Right renal pelvis (tissue), 4 donors: Measurements from ENCODE around the gene UBQLN4. TPM values are rescaled to one million over a fixed set of nuclear protein-coding genes. Genes with fewer than 3 reads are reported as not detected.
A peak's percentile ranks its signal among the peaks of the same experiment; 100 is the strongest.

Experiments
- DNase-seq, 4 donors: peaks; one replicate each; pipeline ENCODE4 v3.0.0-alpha.2; 2013; ENCODE audit warnings: low read depth in 4 of 4, low spot score in 3 of 4, missing footprints in 1 of 4
- polyA plus RNA-seq, 4 donors: library from polyadenylated mRNA; unstranded; fragments of 120-200 nt; gene quantifications; one replicate each; pipeline ENCODE4 v1.2.1, GENCODE V29; 2013; ENCODE audit not compliant: insufficient read length in 4 of 4

UBQLN4 gene
- 10 to 100 TPM; 48.6 to 56.0 (median 52.2) TPM for polyA plus RNA-seq

DNA sequence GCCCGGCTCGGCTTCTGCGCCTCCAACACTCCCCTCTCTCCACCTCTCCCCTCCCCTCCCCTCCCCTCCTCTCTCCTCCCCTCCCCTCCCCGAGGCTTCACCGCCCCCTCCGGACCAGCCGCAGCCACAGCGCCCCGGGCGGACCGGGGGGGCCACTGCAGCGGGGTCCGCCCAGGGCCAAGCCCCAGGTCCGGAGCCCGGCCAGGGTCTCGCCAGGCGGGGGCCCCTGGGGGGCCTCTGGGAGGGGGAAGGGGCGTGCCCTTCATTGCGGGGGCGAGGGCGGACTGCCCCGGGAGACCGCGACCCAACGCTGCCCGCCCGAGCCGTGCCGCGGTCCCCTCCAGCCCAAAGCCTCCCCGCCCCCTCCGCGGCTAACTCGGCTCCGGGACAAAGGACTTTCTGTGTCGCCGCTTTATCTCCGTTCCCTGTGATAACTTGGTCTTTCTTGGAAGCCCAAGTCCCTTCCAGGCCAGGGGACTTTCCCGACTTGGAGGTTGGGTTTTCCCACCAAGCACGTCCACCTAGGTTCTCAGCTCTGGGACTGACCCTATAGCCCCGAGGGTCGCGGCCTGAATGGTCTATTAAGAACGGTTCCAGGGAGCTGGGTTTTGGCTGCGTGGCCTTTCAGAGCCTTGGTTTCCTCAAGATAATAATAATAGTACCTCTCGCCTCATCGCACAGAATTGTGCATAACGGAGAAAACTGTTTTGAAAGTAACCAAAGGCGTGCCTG lies at the start of gene UBQLN4:
UBQLN4 (minus strand) TSS at position 31 of the 732 bp plus-strand sequence. CDS start 97 bp downstream, outside the sequence.
- peak; percentile 68 to 76 (median 72) for DNase-seq

DNA sequence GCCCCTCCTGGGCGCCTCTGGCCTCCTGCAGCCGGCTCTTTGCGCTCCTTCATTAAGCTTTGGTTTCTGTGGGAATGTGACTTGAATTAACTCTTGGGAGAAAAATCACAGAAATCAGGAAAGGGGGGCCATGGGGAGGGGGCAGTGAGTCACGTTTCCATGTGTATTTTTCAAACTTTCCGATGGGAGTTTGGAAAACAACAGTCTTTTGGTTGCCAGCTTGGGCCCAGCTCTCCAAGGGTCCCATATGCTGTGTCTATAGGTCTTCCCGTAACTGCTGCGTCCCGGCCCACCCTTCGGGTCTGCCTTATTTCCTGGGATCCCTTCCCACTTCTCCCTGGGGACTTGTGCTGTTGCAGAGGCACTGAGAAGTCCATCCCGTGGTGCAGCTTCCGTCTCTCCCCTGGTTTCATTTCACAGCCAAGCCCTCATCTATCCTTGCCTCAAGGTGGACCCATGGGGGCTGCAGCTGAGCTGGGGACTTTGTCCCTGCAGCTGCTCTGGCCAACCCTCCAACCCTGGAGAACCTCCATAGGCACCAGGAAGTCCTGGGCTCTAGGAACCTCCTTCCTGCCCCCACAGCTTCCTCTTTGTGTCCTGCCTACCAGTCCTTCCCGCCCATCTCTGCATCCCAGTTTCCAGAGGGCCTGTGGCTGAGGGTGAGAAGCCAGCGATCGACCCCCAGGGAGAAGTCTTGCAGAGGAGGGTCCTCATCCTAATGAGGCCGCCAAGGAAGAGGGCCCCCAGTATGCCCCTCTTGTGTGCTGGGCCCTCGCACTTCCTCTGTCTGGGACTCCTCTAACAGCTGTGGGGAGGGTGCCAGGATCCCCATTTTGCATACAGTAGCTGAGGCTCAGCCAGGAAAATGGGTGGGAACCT lies 49.3 kb upstream of the UBQLN4 start:
- no peak for DNase-seq

DNA sequence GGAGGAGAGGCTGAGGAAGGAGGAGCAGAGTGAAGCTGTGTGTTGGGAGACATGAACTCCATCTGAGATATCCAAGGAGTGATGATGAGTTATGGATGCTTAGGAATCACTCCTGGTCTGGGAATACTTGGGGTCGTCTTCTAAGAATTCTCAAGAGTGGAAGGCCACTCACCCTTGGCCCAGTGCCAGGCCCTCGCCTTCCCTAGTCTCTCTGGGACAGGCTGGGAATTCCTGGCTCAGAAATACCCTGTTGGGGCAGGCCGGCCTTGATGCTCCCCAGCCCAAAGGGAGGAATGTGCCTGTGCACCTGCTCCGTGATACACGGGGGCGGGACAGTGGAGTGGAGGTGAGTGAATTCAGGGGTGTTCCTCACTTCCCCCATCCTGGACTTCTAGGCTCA lies 48.3 kb upstream of the UBQLN4 start:
- no peak for DNase-seq

DNA sequence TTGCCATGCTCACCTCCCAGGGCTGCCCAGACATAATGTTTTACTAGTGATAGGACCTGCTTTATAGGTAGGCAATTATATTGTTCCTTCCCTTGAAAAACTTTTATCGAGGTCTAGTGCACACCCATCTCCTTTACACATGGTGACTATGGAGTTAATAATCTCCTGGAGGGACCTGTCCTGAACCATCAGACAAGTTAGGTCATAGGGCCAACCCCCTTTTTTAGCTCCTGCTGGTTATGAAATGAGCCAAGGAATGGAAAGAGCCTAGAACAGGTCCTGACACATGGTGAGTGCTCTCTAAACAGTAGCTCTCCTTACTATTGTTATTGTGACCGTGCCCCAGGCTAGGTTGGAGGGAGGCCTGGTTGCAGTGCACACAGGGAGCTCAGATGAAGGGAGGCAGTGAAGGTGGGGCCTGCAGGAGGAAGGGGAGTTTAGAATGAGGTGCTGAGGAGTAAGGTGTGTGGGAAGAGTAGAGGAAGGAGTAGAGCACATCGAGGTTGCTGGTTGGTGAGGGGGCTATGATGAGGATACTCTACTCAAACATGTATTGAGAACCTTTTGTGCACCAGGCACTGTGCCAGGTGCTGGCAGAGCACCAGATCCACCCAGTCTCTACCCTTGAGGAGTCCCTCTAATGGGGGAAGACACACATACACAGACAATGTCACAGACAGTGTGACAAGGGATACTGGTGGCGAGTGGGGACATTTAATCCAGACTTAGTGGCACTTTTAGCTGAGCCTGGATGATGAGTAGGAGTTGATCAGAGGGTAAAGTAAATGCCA lies 46.8 kb upstream of the UBQLN4 start:
- DNase-seq: no peak

DNA sequence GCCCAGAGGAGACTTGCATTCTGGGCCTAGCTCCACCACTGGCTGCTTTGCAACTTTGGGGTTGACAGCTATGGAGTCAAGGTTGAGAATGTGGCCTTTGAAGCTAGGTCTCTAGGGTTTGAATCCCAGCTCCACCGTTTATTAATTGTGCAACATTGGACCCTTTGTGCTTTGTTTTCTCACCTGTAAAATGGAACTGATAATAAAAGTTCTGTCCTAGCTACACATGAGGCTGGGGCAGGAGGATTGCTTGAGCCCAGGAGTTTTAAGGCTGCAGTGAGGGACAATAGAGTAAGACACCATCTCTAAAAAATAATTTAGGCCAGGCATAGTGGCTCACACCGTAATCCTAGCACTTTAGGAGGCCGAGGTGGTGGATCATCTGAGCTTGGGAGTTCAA lies 45.7 kb upstream of the UBQLN4 start:
- DNase-seq: no peak

DNA sequence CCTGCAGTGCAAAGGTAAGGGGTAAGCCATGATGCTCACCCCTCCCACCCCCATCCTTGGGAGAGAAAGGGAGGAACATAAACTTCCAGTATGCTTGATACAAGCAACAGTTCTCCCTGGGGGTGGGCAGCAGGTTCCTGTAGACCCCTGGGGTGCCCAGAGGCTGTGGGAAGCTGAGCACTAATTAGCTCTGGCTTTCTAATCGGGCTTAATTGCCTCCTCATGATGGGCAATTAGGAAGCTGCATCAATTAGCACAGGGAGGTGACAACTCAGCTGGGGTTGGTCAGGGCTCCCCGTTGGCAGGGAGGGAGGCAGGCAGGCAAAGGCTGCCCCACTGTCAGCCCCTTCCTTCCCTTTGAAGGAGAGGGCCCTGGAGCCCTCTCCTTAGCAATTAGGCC lies 45.2 kb upstream of the UBQLN4 start:
- DNase-seq: no peak

DNA sequence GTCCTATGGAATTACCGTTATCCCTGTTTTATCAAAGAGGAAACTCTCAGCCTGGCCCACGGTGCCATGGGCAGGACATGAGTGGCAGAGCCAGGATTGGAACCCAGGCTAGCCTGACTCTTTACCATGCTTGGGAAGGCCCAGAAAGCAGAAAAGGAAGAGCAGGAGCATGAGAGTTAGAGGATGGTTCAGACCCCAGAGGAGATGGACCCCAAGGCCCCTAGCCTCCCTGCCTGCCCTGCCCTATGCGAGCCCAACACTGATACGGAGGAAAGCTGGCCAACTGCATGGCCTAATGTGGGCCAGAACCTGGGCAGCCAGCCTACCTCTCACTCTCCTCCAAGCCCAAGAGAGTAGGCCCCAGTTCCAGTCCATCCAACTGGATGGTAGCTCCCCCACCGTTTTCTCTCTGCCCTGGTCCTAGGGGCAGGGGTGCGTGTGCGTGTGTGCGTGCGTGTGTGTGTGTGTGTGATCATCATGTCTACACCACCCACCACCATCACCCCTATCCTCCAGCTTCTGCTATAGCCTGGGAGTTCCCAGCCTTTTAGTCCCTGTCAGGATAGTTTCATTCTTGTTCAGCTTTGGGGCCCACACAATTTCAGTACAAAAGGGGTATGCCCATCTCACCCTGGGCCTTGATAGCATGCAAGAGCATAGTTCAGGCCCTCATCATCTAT lies 44.0 kb upstream of the UBQLN4 start:
- no peak for DNase-seq

DNA sequence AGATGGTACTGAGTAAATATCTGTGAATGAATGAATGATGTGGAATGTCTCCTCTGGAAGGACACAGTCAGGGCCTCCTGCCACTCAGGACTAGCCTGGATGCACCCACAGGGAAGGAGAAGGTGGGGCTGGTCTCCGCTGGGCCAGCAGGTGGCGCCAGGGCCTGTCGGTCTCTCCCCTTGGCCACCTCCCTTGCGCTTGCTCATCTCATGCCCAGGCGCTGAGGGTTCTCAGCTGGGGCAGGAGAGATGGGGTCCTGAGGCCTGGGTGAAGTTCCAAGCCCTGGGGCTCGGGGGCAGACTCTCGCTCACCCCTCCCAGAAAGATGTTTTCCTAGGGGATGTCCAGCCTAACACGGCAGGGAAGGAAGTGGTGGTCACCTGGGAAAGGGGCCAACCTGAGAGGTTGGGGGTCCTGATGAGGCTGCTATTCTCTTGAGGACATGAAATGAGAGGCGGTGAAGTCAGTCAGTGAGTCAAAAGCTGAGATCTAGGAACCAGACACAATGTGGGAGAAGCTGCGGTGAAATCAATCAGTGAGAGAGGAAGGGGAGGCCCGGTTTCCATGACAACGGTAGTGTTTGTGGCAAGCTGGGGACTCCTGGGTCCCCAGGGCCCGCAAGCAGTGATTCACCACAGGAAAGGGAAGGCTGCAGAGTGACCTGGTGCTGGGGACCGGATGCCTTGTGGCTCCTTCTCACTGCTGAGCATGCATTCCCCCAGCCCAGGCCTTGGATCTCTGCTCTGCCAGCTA lies 43.2 kb upstream of the UBQLN4 start:
- no peak for DNase-seq

DNA sequence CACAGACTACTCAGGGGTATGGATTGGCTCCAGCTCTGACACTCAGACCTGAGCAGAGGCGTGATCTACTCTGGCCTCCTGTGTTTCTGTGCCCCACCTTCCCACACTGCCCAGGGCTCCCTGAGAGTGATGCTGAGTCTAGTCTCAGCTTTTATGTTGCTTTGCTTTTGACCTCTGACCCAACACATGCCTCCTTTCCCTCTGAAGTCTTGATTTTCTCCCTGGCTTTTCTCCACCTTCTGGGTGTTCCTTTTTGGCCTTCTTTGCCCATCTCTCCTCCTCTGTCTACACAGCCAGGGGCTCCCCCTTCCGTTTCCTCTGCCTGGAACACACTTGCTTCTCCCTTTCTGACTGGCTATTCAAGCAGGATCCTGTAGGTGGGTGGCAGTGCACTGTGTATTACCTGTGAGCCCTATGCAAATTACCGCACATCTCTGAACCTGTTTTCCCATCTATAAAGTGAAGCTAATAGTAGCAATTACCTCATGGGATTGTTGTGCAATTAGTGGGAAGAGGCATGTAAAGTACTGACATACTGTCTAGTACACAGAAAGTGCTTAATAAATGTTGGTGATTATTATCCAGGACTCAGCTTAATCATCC lies 42.4 kb upstream of the UBQLN4 start:
- DNase-seq: no peak

DNA sequence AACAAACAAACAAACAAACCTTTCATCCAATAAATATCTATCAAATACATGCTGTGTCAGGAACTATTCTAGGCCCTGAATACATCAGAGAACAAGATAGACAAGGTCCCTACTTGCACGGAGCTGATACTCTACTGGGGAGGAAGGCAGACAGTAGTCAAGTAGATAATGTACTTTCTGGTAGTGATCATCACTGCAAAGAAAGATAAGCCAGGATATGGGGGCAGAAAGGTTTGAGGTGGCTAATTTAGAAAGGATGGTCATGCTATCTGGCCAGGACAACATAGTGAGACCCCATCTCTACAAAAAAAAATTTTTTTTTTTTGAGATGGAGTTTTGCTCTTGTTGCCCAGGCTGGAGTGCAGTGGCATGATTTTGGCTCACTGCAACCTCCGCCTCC lies 38.0 kb upstream of the UBQLN4 start:
- no peak for DNase-seq

DNA sequence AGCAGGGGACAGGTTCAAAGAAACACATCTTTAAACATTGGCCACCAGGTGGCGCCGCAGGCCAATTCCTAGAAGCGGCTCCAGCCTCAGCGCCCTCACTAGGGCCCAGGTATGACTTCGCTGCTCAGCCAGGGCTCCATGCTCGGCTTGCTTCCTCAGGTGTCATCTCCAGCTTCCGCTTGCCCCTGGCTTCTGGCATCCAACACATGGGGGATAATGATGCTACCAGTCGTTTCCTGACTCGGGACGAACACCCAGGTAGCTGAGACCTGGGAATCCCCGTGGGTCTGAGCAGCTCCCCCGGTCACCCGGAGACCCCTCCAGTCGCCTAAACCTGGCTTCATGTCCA lies 37.2 kb upstream of the UBQLN4 start:
- no peak for DNase-seq

DNA sequence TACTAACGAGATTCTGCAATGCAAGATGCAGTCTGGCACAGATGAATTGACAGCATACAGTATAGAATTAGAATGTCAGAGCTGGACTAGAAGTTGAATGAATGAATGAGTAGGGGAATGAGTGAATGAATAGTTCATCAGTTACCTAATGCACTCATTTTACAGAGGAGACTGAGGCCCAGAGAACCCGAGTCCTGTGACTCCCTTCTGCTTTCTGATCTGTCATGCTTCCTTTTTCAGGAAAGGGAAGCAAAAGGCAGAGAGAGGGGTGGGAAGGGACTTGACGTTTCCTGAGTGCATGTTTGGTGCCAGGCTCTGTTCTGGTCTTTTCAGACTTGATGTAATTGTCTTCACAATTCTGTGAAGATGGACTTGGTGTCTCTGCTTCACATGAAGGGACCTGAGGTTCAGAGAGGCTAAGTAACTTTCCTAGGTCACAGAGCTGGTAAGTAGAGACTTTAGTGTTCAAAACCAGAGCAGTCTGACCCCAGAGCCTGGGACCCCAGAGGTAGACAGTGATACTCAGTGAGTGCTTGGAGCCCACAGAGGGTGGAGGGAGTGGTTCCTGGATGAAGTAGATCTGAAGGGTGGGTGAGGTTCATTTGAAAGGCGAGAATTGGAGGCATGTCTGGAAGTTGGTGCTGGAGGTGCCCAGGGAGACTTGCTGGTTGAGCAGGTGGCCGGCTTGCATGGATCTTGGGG lies 36.7 kb upstream of the UBQLN4 start:
- no peak for DNase-seq

DNA sequence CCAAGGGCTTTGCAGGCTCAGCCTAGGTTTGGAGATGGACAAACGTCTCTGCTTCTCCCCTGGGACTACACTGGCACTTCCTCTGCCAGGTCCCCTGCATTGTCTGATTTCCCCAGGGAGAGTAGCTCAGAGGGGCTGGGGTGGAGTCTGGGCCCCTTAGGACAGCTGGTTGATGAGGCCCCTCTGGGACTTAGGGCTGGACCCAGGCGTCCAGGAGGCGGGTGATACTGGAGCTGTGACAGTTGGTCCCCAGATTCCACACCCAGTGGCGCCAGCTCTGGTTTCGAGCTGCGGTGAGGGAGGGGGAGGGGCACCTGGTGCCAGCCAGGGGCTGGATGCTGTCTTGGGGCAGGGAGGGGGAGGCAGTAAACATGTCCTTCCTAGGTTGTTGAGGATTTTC lies 36.1 kb upstream of the UBQLN4 start:
- no peak for DNase-seq

DNA sequence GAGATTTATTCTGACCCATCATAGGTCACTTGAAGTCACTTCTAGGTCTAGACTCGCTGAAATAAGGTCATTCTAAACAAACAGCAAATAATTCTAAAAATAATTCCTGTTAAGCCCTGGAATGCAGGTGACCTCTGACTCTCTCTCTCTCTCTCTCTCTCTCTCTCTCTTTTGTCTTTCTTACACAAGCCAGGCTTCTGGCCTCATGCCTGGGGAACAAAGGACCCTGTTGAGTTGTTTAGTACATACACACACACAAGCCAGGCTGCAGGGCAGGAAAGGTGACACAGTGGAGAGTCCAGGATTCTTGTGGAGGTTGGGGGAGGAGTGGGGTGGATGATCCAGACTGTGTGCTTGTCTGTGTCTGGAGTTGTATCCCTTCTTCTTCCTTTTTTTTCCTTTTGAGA lies 32.7 kb upstream of the UBQLN4 start:
- DNase-seq: no peak

DNA sequence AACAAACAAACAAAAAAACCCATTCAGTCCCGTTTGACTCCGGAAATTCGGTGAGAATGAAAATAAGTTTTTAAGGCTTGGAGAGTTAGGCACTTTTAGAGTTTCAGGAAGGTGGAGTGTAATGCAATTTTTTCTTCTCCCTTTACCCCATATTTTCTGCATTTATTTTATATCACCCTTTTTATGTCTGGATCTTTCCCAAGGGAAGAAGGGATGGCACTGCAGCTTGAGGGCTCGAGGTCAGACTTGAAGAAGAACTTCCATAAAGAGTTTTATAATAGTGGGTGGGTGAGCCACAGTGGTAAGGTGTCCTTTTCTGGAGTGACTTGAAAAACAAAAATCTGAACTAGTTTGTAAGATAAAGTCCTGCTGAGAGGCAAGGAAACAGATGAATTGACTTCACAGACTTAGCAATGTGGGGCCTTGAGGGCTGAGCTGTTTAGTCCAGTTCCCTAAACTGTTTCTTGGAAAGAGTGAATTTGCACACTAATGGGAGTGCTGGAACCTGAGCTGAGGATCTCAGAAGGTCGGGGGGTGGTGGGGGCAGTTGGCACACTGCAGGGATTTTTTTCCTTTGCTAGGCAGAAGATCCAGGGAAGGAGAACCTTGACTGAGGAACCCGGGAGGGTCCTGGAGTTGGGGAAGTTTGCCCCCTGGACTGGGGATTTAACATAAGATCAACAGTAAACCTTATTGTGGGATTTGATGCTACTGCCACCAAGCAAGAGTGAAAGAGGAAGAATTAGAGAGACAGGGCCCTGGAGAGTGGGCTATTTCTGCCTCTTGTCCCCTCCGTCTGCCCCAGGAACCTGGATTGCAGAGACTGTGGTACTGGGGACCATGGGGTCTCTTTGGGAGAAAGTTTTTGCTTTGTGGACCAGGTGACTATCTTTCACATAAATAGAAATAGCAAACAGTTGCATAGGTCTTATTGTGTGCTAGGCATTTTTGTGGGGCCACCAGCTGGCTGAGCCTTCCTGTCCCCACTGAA lies 30.5 kb upstream of the UBQLN4 start:
- no peak for DNase-seq

DNA sequence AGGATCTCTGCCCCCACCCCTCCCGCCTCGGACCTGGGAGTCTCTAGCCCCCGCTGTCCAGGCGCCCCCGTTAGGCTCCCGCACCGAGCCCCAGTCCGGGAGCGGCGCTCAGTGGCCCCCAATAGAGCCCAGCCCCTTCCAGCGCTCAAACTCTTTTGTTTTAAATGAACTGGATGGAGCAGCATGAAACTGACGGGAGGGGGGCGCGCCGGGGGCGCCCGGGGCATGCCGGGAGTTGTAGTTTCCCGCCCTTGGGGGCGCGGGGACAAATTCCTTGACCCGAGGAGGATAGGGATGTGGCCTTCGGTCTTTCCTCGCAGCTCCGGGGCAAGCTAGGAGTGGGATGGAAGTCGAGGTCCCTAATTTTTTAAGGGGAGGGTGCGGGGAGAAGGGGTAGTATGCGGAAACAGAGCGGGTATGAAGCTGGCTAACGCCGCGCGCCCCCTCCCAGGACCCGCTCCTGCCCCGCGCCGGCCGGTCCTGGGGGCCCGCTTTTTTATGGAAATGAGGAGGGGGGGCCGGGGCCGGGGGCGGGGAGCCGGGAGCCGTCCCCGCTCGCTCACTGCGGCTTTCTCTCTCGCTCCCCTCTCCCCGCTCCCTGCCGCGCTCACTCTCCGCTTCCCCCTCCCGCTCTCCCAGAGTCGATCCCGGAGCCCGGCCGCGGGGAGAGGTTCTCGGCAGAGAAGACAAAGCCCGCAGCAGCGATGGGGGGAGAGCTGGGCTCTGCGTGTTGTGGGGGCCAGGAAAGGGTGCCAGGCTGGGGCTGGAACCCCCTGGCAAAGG lies 28.9 kb upstream of the UBQLN4 start, which contains the start of gene MEX3A:
MEX3A (minus strand) TSS at position 157 of the 783 bp plus-strand sequence. CDS start 467 bp downstream, outside the sequence.
- DNase-seq: peak; percentile 83 to 90 (median 88)

DNA sequence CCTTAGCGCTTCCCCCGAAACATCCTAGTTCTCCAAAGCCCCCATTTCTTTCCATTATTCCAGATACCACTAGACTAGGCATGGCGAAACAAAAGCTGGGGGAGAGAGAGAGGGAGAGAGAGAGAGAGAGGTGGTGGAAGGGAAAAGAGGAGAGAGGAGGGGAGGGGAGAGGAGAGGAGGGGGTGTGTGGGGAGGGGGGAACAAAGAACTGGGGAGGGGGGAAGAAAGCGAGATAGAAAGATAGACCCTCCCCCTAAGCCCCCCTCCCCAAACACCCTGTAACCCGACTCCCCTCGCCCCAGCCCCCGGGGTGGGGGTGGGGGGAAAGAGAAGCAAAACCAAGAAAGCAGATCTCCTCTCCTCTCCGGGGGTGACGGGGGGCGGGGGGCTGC lies 28.3 kb upstream of the UBQLN4 start:
- no peak for DNase-seq
